KBM-7 (cell line): ENCODE measurements around the gene KCNQ1OT1.

ENCODE experiments used
- DNase-seq: peaks from one replicate; pipeline ENCODE4 v3.0.0-alpha.2; 2015
- in situ Hi-C: fragments of 300-500 bp; cut with MboI; formaldehyde crosslinking; loops from 2 replicates; pipeline ENCODE4 v1.14.3; 2020; ENCODE audit warnings: low sequenced_read_pairs, low pct_unique_long_range_greater_than_20kb, mixed read lengths

Gene KCNQ1OT1

DNA sequence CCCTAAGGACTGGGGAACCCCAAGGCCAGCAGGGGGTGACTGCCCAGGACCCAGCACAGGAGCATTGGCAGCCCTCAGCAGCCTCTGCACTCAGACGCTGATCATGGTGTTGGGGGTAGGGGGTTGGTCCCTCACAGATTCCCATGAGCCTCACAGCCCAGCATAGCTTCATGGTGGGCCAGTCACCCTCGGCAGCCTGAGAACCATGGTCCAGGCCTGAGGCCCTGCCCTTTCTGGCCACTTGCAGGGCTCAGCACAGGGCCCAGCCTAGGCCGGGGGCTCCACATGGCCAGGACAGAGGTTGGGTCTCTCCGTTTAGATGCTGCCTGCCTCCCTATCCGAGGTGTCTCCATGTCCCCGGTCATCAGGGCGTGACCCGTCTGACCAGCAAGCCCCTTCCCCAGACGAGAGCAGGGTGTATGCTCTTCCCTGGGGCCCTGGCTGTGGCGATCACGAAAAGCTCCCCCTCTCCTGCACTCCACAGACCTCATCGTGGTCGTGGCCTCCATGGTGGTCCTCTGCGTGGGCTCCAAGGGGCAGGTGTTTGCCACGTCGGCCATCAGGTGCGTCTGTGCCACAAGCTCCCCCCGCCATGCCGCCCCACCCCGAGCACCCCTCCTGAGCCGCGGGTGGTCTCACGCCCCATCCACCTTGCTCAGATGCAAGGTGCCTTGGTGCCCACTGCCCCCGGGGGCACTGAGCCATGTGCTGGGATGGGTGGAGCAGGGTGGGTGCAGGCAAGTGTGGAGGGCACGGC, 128.8 kb downstream of the KCNQ1OT1 start:
- in situ Hi-C loops = no loop called here
- DNase-seq = no peak

DNA sequence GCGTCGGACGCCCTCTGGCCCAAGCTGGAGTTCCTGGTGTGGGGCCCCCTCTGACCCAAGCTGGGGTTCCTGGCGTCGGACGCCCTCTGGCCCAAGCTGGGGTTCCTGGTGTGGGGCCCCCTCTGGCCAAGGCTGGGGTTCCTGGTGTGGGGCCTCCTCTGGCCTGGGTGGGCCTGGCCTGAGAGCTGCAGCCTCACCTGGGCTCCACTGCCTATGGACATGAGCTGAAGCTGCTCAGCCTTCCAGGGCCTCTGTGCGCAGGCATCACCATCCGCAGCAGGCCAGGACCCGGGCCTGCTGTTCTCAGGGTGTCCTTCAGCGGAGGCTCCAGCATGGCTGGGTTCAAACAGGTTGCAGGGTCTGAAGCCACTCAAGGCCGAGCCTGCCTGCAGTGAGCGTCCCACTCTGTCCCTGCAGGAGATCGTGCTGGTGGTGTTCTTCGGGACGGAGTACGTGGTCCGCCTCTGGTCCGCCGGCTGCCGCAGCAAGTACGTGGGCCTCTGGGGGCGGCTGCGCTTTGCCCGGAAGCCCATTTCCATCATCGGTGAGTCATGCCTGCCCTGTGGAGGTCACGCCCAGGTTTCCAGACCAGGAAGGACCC, 129.5 kb downstream of the KCNQ1OT1 start:
- in situ Hi-C loops = no loop called here
- no peak for DNase-seq

DNA sequence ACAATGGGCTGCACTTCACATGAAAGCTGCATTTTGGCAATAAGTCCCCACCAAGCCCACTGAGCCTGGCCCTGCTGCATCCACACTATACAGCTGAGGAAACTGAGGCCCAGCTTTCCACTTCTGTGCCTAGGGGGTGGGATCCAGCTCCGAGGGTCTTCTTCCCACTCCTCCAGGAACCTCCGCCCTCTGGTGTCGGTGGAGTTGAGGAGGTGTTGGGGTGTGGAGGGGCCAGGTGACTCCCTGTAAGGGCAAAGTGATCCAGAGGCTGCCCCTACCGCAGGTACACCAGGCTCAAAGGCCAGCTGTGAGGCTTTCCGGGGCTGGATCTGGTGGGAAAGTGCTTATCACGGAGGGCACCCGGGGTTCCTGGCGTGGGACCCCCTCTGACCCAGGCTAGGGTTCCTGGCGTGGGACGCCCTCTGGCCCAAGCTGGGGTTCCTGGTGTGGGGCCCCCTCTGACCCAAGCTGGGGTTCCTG, 130.0 kb downstream of the KCNQ1OT1 start:
- in situ Hi-C loops = no loop called here
- DNase-seq = no peak

DNA sequence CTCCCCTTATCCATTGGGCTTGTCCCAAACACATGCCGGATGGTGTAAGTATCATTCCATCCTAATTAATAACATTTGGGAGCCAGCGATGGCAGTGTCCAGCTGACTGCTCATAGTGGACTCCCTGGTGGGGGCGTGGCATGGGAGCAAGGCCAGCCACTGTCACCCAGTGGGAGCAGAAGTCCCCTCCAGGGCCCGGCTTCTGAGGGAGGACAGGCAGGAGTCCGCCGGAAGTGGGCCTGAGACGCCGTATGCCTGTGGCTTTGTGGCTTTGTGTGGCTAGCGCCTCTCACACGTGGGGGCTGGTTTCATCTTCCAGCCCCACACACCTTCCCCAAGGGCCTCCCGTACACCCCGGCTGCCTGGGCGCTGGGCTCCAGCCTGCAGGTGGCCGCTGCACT, 130.5 kb downstream of the KCNQ1OT1 start:
- in situ Hi-C loops = no loop called here
- peak; percentile 40 for DNase-seq

DNA sequence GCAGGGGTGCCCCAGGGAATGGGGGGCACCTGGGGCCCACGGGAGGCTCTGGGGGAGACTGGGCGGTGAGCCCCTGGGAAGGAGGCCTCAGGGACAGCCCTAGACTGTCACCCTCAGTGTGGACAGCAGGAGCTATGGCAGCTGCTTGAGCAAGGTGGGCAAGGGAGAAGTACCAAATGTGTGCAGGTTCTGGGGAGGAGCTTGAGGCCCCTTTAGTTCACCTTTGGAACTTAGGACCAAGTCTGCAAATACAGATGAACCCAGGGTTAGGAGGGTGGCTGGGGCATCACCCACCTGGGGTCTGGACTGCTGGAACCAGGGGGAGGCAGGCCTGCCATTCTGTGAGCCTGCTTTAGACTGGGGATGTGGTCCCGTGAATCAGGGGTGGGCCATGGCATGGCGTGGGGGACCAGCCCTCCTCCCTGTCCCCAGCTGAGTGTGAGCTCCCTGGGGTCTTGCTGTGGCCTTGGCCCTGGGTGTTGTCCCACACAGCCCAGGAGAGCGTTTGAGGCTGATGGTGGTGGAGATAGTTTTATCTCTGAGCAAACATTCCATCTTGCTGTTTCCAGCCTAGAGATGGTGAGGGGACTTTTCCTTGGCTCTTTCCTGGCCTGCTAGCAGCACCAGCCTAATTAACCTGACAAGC, 132.6 kb downstream of the KCNQ1OT1 start:
- in situ Hi-C loops = no loop called here
- DNase-seq = no peak

DNA sequence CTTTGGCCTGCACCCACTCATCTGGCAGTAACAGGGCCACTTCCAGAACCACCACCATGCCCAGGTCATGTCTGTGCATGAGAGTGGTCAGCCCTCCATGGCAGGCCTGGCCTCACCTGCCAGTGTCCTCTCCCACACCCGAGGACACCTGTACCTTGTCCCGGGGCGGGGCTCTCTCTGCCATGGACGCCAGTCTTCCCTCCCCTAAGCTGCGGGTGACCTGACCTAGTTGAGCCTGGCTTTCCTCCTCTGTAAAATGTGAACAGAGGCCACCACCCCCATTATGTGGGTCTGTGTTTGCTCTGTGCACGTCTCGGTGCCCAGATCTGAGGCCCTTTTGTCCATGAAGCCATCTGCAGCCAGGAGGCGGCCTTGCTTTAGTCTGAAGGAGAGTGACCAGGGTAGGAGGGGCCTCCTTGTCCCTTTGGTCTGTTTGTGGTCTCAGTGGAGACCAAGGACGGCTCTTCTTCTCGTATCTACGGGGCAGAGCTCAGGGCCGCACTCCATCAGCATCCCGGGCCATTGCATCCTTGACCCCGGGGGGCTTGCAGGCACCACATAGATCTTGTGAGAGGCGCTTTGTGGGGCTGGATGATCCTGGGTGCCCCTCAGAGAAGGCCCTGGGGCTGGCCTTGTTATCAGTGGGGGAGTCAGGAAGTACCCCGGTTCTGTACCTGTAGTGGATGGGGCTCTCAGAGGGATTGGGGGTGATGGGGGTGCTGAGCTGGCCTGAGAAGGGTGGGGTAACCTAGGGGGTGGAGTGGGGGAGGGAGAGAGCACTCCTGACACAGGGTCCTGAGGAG, 133.4 kb downstream of the KCNQ1OT1 start:
- DNase-seq = no peak
- in situ Hi-C loops = no loop called here

DNA sequence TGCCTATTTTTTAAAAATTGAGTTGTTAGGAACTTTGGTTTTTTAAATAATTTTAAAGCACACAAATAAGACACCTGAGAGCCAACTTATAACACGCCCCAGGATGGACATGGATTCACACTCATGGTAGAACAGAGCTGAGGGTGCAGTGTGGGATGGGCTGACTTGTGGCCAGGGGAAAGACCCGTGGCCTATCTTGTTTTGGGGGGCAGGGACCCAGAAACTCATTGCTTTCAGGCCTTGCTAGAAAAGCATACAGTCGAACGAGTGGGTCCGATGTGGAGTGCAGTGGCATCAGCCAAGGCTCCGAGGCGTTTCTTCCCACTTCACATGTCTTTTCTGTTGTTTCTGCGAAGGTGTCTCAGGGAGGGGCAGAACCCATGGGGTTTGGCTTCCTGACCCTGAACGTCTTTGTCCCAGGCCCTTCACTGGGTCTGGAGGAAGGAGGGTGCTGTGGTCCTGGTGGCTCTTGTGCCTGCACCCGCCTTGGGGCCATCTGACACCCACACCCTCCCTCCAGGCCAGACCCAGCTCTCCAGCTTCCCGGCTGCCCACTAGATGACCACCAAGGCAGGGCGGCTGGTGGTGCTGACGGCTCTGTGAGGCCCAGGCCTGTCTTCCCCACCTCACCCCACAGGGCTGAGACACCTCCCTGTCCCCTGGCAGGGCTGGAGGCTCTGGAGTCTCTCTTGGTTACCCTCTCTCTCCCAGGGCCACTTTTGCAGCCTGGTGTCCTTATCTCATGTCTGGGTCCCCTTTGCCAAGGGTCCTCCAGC, 134.2 kb downstream of the KCNQ1OT1 start:
- DNase-seq = no peak
- in situ Hi-C loops = no loop called here

DNA sequence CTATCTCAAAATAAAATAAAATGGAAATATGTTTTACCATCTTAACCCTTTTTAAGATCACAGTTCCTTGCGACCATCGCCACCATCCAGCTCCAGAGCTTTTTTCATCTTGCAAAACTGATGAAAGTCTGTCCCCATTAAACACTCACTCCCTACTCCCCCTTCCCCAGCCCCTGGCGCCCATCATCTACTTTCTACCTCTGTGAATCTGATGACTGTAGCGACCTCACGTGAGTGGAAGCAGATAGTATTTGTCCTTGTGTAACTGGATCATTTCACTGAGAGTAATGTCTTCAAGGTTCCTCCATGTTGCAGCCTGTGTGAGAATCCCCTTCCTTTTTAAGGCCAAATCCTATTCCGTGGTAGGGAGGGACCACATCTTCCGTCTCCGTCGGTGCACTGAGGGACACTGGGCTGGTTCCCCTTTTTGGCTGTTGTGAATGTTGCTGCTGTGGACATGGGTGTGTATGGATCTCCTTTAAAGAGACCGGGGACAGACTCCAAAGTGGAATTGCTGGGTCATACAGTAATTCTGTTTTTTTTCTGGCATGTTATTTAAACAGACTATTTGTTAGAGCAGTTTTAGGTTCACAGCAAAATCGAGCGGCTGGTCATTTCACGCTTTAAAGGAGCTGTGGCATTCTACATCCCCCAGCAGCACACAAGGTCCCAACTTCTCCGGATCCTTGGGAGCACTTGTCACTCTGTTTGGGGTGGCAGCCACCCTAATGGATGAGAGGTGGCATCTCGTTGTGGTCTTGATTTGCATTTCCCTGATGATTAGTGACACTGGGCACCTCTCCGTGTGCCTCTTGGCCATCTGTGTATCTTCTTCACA, 135.0 kb downstream of the KCNQ1OT1 start:
- peak; percentile 20 for DNase-seq
- in situ Hi-C loops = no loop called here

DNA sequence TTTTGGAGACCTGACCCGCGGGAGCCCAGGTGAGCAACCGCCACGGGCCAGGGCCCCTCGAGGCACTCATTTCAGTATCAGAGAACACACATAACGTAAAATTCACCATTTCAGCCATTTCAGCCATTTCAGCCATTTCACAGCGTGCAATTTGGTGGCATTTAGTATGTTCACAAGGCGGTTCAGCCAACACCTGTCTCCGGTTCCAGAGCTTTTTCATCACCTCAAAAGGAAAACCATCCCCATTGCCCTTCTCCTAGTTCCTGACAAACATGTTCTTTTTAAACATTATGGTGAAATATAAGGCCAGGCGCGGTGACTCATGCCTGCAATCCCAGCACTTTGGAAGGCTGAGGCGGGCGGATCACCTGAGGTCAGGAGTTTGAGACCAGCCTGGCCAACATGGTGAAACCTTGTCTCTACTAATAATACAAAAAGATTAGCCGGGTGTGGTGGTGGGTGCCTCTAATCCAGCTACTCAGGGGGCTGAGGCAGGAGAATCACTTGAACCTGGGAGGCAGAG, 135.7 kb downstream of the KCNQ1OT1 start:
- no peak for DNase-seq
- in situ Hi-C loops = no loop called here

DNA sequence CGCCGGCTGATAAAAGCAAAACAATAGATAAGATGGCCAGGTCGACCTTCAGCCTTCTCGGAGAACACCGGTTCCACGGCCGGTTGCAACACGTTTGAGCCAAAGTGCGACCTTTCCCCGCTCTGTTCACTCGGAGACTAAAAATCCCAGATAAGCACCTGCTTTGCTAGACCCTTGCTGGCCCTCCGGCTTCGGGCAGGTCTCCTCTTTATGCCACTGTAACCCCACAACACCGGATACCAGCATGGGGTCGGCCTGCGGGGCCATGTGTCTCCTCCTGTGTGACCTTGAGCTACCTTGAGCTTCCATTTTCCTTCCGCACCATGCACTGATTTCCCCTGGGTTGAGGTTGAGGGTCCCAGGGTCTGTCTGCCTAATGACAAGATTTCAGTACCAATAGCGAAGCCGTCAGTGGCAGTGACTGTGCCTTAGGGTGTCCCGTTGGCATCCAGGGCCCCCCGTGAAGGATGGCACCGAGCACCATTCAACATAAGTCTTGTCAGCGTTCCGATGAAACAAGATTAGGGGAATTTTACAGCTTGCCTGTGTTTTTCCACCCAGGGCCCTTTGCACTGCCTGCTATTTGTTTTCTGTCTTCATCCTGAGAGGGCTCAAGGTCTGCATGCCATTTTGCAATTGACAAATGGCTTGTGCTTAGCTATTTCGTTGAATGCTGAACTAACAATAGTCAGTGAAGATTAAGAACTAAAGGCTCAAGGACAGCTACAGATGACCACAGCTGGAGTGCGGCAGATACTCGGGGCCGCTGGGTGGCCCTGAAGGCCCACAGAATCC, 136.4 kb downstream of the KCNQ1OT1 start:
- DNase-seq = no peak
- in situ Hi-C loops = no loop called here

DNA sequence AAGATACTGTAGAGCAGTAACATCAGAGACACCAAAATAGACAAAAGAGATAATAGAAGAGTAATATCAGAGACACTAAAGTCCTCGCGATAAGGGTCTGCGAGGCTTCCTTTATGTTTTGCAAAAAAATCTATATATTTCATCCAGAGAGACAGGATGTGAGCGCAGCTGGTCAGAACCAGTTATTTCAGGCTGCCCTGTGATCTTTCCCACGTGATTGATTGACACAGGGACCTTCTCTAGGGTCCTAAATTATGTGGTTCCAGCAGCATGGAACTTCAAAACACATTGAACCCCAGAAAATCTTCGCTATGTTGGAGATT, 136.9 kb downstream of the KCNQ1OT1 start:
- in situ Hi-C loops = no loop called here
- no peak for DNase-seq

DNA sequence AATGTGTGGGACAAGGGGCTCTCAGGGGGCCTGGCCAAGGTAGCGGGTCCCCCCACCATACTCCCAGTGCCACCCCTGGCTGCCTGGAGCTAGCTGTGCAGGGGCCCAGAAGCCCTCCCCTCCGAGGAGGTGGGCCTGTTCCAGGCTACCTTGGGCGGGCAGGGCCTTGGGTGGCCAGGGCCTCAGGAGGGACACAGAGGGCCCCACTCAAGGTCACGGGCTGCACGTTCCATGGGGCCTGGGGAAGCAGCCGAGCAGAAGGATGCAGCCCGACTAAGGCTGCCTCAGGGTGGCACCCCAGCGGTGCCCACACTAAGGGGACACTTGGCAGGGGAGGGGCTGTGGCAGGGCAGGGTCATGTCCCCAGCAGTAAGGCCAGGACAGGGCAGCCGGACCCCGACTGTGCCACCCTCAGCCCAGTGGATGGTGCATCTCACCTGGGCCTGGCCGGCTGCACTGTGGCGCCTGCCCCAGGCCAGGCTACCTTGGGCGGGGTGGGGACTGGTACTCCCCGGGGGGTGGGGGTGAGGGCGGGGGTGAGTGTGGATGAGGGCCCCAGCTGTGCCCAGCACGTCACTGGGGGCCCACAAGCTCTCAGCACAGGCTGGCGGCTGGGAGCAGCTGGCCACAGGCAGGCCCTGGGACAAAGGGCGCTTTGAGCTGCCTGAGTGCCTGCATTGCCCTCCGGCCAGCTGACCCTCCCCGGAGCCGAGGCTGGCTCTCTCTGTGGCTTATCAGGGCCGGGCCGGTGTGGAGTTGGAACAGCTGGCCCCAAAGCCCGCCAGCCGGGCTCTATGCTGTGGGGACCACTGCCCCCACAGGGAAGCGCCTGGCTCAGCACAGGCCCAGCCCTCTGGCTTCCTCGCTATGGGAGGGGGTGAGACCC, 137.9 kb downstream of the KCNQ1OT1 start:
- DNase-seq = no peak
- in situ Hi-C loops = no loop called here

DNA sequence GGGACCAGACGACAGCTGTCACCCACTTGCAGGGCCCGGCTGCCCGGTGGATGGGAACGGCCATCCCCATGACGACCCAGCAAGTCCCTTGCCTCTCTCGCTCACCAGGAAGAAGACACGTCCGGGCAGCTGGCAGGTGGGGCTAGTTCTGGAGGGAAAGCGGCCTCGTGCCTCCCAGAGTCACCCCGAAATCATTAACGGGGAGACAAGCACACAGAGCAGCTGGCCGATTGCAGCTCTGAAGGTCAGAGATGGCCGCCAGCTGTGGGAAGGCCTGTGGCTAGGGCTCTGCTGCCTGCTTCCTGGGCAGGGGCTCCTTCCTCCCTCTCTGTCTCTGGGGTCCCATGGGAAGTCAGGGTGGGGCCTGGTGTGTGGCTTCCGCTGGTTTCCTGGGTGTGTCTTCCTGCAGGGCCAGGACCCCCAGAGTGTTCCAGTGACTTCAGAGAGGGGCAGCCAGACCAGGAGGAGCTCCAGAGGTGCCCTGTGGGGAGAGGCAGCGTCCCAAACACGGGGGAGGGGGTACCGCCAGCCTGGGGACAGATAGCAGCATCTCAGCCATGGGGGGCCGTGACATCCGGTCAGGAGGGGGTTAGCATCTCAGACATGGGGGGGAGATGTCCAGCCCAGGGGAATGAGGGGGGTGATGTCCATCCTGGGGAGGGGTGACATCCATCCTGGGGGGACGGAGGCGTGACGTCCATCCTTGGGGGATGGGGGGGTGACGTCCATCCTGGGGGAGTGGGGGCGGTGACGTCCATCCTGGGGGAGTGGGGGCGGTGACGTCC, 140.1 kb downstream of the KCNQ1OT1 start:
- in situ Hi-C loops = no loop called here
- DNase-seq = no peak

DNA sequence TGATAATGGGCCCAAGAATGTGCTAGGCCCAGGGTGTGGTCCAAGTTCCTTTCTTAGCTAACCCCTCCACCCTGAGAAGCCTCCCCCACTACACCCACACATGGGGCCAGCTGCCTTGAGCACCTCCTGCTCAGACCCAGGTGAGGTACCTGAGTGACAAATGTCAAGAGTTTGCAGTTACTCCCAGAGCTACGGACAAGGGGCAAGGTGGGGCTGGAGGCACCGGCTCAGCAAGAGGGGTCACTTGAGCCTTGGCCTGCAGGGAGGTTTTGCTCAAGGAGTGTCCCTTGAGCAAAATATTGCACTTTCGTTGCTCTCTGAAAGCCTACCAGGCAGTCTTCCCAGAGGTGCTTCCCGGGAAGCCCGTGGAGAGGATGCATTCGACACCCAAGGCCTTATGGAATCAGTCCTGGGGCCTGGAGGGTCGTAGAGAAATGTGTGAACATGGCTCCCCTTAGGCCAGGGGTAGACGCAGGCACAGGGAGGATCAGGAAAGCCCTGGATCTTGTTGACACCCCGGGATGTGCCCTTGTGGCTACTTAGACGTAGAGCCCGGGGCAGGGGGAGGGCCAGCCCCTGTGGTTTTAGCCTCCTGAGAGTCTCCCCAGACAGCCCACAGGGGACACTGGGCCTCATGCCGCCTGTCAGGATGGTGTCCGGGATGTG, 140.8 kb downstream of the KCNQ1OT1 start:
- in situ Hi-C loops = no loop called here
- DNase-seq = no peak

DNA sequence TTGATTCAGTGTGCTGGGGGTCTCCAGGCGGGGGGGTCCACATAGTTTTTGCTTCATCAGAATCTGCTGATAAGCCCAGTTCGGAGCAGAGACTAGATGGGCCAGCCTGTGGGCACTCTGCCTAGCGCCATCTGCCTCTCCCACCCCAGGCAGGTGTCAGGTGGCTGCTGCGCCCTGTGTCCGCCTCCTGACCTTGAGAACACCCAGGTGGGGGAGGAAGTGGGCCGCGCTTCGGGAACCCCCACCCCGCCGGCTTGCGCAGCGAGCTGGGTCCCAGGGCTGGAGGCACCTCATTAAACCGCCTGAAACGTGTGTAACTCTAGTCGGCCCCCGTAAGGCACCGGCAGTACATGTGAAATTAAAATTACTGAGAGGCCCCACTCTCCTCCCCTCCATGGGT, 141.4 kb downstream of the KCNQ1OT1 start:
- in situ Hi-C loops = no loop called here
- no peak for DNase-seq
